ENCODE measurements around the gene MRPL33. TPM values are rescaled to one million over a fixed set of nuclear protein-coding genes. Genes with fewer than 3 reads are reported as not detected.
"Not testable (repeated sequence)": the region's sequence is repeated elsewhere in the genome, so short reads cannot be mapped to it uniquely, and the experiment has no call there.

The MRPL33 gene
- total RNA-seq, 1 donor from 2014 or later = 79.4 TPM

- ATAC-seq = peak; percentile 7
- Histone ChIP-seq H3K36me3 (no peaks in the 10 kb centered on the region), H3K4me3 (no peak overlapping the region), H3K27ac (peak overlapping the region; percentile 82), H3K9me3 (no peaks in the 10 kb centered on the region), H3K27me3 (no peaks in the 10 kb centered on the region), H3K4me1 (peaks cover 36% of the 10 kb centered on the region)
- peak; percentile 14 for TF ChIP-seq CTCF (IDR thresholded peaks at IDR 0.05)
- no peak for DNase-seq
- intact Hi-C loops (cut with DNase I) = no loop called here
Observed at GRCh38 chr2:27737676-27738348, 33.7 kb upstream of the MRPL33 start.

GRCh38 chr2:27738349-27739057 is 33.0 kb upstream of the MRPL33 start:
- ATAC-seq (no peak), DNase-seq (no peak)
- Histone ChIP-seq H3K27me3 (no peaks in the 10 kb centered on the region), H3K4me3 (no peak overlapping the region), H3K4me1 (peaks cover 36% of the 10 kb centered on the region), H3K27ac (no peak overlapping the region), H3K9me3 (no peaks in the 10 kb centered on the region), H3K36me3 (no peaks in the 10 kb centered on the region)
- TF ChIP-seq CTCF (IDR thresholded peaks at IDR 0.05) = no peak
- intact Hi-C loops (cut with DNase I) = no loop called here

- peaks cover 36% of the 10 kb centered on the region for H3K4me1 ChIP-seq
- H3K27me3 ChIP-seq = no peaks in the 10 kb centered on the region
- no peak for TF ChIP-seq CTCF (IDR thresholded peaks at IDR 0.05)
- DNase-seq (no peak), ATAC-seq (no peak)
- H3K36me3 ChIP-seq = no peaks in the 10 kb centered on the region
- no peak overlapping the region for H3K4me3 ChIP-seq
- no peak overlapping the region for H3K27ac ChIP-seq
- no peaks in the 10 kb centered on the region for H3K9me3 ChIP-seq
- intact Hi-C loops (cut with DNase I) = no loop called here
Observed at GRCh38 chr2:27739058-27739373, 32.5 kb upstream of the MRPL33 start.

- intact Hi-C loops (cut with DNase I) = no loop called here
- TF ChIP-seq CTCF (IDR thresholded peaks at IDR 0.05) = no peak
- Histone ChIP-seq H3K36me3 (no peaks in the 10 kb centered on the region), H3K4me3 (no peak overlapping the region), H3K9me3 (no peaks in the 10 kb centered on the region), H3K27me3 (no peaks in the 10 kb centered on the region), H3K4me1 (peaks cover 17% of the 10 kb centered on the region), H3K27ac (no peak overlapping the region)
- no peak for DNase-seq
- ATAC-seq = no peak
Observed at GRCh38 chr2:27741673-27742072, 29.8 kb upstream of the MRPL33 start.

GRCh38 chr2:27742571-27742970 is 28.9 kb upstream of the MRPL33 start:
- DNase-seq = no peak

GRCh38 chr2:27745494-27745893 is 26.0 kb upstream of the MRPL33 start:
- ATAC-seq = not testable (repeated sequence)

More at GRCh38 chr2:27742571-27742970, 28.9 kb upstream of the MRPL33 start:
- intact Hi-C loops (cut with DNase I) = no loop called here
- peaks cover 8% of the 10 kb centered on the region for H3K4me1 ChIP-seq
- no peaks in the 10 kb centered on the region for H3K9me3 ChIP-seq
- TF ChIP-seq CTCF (IDR thresholded peaks at IDR 0.05) = no peak
- H3K27me3 ChIP-seq = no peaks in the 10 kb centered on the region
- no peaks in the 10 kb centered on the region for H3K36me3 ChIP-seq
- H3K27ac ChIP-seq = no peak overlapping the region
- no peak overlapping the region for H3K4me3 ChIP-seq
- no peak for ATAC-seq

More at GRCh38 chr2:27745494-27745893, 26.0 kb upstream of the MRPL33 start:
- H3K9me3 ChIP-seq; H3K27ac ChIP-seq; H3K4me3 ChIP-seq; H3K4me1 ChIP-seq; intact Hi-C loops (cut with DNase I); DNase-seq; H3K36me3 ChIP-seq; H3K27me3 ChIP-seq: not testable (repeated sequence)
